NB4 (cell line): ENCODE results near the gene CARS1.

ENCODE experiments used
- MYC ChIP-seq: IDR thresholded peaks from 2 replicates; pipeline ENCODE4 v1.6.1; 2011; ENCODE audit warnings: low read depth, low read length
- POLR2A ChIP-seq: IDR thresholded peaks from 2 replicates; pipeline ENCODE4 v1.6.1; 2011; ENCODE audit warnings: mild to moderate bottlenecking; ENCODE audit not compliant: insufficient read length; ENCODE audit errors: extremely low read depth
- TF ChIP-seq, protein P1 (sequence below): IDR thresholded peaks from one replicate; pipeline ENCODE4 v1.5.1; 2012; ENCODE audit warnings: low read depth, low read length
- TF ChIP-seq, protein P2 (sequence below): IDR thresholded peaks from 2 replicates; pipeline ENCODE4 v1.6.1; 2011; ENCODE audit warnings: low read depth, low read length

DNA sequence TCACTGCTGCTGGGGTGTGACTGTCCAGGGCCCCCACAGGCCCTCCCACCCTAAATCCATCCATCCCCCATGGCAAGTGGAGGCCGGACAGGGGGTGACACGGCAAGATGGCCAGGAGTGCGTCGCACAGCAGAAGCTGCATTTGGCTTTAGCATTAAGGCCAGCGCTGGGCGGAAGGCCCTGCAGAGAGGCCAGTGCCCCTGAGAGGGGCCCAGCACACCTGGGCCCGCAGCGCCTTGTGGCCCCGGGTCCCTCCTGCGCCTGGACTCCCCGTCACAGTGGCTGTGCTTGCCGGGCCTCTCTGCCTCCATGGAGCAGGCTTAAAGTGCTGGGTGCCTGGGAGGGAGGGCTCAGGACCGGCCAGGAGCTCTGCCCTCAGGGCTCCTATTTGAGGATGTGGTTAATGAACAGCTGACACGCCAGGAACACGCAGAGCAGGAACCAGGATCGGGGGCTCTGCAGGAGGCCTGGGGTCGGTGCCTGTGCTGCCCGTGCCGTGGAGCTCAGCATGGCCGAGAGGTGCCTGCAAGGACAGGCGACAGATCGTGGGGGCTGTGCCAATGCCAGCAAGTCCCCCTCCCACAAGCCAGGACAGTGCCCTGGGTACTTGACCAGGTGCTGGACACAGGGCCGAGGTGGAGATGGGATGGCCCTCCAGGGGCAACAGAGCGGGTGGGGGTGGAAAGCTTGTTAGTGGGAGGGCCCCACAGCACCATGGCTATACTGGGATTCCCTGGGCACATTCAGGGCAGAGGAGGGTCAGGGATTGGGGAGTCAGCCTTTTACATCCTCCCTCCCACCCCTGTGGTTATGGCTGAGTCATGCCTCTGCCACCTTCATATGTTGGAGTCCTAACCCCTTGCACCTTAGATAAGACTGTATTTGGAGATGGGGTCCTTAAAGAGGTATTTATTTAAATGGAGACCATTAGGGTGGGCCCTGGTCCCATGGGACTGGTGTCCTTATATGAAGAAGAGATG, 30.9 kb upstream of the CARS1 start:
- TF ChIP-seq POLR2A (no peak), MYC (no peak)
- TF ChIP-seq, protein P1, sequence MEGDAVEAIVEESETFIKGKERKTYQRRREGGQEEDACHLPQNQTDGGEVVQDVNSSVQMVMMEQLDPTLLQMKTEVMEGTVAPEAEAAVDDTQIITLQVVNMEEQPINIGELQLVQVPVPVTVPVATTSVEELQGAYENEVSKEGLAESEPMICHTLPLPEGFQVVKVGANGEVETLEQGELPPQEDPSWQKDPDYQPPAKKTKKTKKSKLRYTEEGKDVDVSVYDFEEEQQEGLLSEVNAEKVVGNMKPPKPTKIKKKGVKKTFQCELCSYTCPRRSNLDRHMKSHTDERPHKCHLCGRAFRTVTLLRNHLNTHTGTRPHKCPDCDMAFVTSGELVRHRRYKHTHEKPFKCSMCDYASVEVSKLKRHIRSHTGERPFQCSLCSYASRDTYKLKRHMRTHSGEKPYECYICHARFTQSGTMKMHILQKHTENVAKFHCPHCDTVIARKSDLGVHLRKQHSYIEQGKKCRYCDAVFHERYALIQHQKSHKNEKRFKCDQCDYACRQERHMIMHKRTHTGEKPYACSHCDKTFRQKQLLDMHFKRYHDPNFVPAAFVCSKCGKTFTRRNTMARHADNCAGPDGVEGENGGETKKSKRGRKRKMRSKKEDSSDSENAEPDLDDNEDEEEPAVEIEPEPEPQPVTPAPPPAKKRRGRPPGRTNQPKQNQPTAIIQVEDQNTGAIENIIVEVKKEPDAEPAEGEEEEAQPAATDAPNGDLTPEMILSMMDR, result no peak
- TF ChIP-seq, protein P2, sequence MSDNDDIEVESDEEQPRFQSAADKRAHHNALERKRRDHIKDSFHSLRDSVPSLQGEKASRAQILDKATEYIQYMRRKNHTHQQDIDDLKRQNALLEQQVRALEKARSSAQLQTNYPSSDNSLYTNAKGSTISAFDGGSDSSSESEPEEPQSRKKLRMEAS, result no peak
